ENCODE measurements around the gene ADGRL1. TPM values are rescaled to one million over a fixed set of nuclear protein-coding genes. Genes with fewer than 3 reads are reported as not detected.

Gene ADGRL1
- total RNA-seq, 6 experiments from 2014 or later, result 0.46 to 4.6 (median 1.3) TPM

- Histone ChIP-seq H3K4me1 (no peaks in the 10 kb centered on the region), H3K27ac (no peak overlapping the region), H3K9me3 (no peaks in the 10 kb centered on the region), H3K27me3 (no peaks in the 10 kb centered on the region), H3K4me3 (no peak overlapping the region), H3K36me3 (peaks cover 0 to 5% (median 0%) of the 10 kb centered on the region in 4 donors)
- TF ChIP-seq POLR2A (IDR thresholded peaks at IDR 0.05), result no peak
- no peak for TF ChIP-seq CTCF (IDR thresholded peaks at IDR 0.05)
- no peak for DNase-seq
- ATAC-seq, result no peak
- 70% methylated on average over 4 of the region's 12 CpGs for WGBS (ENCODE audit: insufficient coverage, low coverage, low lambda C conversion rate, missing lambda C conversion rate)
- intact Hi-C loops (cut with DNase I), result no loop called here
Measured at GRCh38 chr19:14159059-14159458, 46.9 kb downstream of the ADGRL1 start.

- DNase-seq (no peak), ATAC-seq (no peak)
- Histone ChIP-seq H3K36me3 (peaks cover 0 to 5% (median 0%) of the 10 kb centered on the region in 4 donors), H3K4me3 (no peak overlapping the region), H3K4me1 (no peaks in the 10 kb centered on the region), H3K27ac (no peak overlapping the region), H3K27me3 (no peaks in the 10 kb centered on the region), H3K9me3 (no peaks in the 10 kb centered on the region)
- no peak for TF ChIP-seq POLR2A (IDR thresholded peaks at IDR 0.05)
- no peak for TF ChIP-seq CTCF (IDR thresholded peaks at IDR 0.05)
- WGBS (ENCODE audit: insufficient coverage, low coverage, low lambda C conversion rate, missing lambda C conversion rate), result 96% methylated on average over 9 of the region's 16 CpGs
- intact Hi-C loops (cut with DNase I), result no loop called here
Measured at GRCh38 chr19:14158276-14159023, 47.5 kb downstream of the ADGRL1 start.

GRCh38 chr19:14156971-14157717 lies 48.8 kb downstream of the ADGRL1 start:
- ATAC-seq, result no peak
- Histone ChIP-seq H3K4me3 (no peak overlapping the region), H3K4me1 (no peaks in the 10 kb centered on the region), H3K9me3 (no peaks in the 10 kb centered on the region), H3K27ac (no peak overlapping the region), H3K27me3 (no peaks in the 10 kb centered on the region), H3K36me3 (peaks cover 0 to 5% (median 0%) of the 10 kb centered on the region in 4 donors)
- WGBS (ENCODE audit: insufficient coverage, low coverage, low lambda C conversion rate, missing lambda C conversion rate), result no CpG with 5 or more reads among the region's 26 CpGs
- no peak for DNase-seq
- TF ChIP-seq POLR2A (IDR thresholded peaks at IDR 0.05) (no peak), CTCF (IDR thresholded peaks at IDR 0.05) (no peak)
- intact Hi-C loops (cut with DNase I), result no loop called here

GRCh38 chr19:14156122-14156521 lies 49.8 kb downstream of the ADGRL1 start:
- Histone ChIP-seq H3K4me1 (no peaks in the 10 kb centered on the region), H3K27ac (no peak overlapping the region), H3K4me3 (no peak overlapping the region), H3K9me3 (no peaks in the 10 kb centered on the region), H3K36me3 (peaks cover 0 to 5% (median 0%) of the 10 kb centered on the region in 4 donors), H3K27me3 (no peaks in the 10 kb centered on the region)
- ATAC-seq (no peak), DNase-seq (no peak)
- intact Hi-C loops (cut with DNase I), result no loop called here
- no CpG with 5 or more reads among the region's 12 CpGs for WGBS (ENCODE audit: insufficient coverage, low coverage, low lambda C conversion rate, missing lambda C conversion rate)
- TF ChIP-seq CTCF (IDR thresholded peaks at IDR 0.05) (no peak), POLR2A (IDR thresholded peaks at IDR 0.05) (no peak)

Measured in right lobe of liver (tissue), 6 donors.